BJ (cell line): ENCODE data around the gene EXD2. TPM values are rescaled to one million over a fixed set of nuclear protein-coding genes. Genes with fewer than 3 reads are reported as not detected.
A peak's percentile ranks its signal among the peaks of the same experiment; 100 is the strongest.

Source experiments
- CTCF ChIA-PET: fragments of 350-600 bp; formaldehyde crosslinking; extraction: SDS; loops from one replicate; lab custom pipeline; 2021; ENCODE audit warnings: antibody characterized with exemption, inconsistent platforms; lab: Yijun Ruan, JAX
- POLR2A ChIA-PET: fragments of 300-600 bp; sonication (Branson Sonifier 250); formaldehyde crosslinking; extraction: SDS; loops from one replicate; lab custom pipeline; 2021; ENCODE audit warnings: antibody characterized with exemption; lab: Charles Lee
- DNase-seq: peaks from one replicate; pipeline ENCODE4 v3.0.0-alpha.2; 2011; ENCODE audit warnings: low read depth
- H3K27me3 ChIP-seq: 2 replicates; pipeline ENCODE4 v1.6.0; 2011; ENCODE audit warnings: low read length; ENCODE audit not compliant: control insufficient read depth, insufficient read depth
- H3K36me3 ChIP-seq: 2 replicates; pipeline ENCODE4 v1.5.1; 2011; ENCODE audit warnings: low read length; ENCODE audit not compliant: control insufficient read depth, insufficient read depth
- H3K4me3 ChIP-seq: 2 replicates; pipeline ENCODE4 v1.5.1; 2011; ENCODE audit warnings: low read depth, mild to moderate bottlenecking, control low read depth, low read length
- polyA minus RNA-seq: library from RNA; depleted of rRNA, polyadenylated mRNA; stranded (reverse); fragments of >200 nt; gene quantifications from 2 replicates; pipeline ENCODE4 v1.2.3, GENCODE V29; 2011; rRNA and poly(A)+ RNA removed
- polyA plus RNA-seq: library from polyadenylated mRNA; depleted of rRNA; stranded (reverse); fragments of >200 nt; gene quantifications from 2 replicates; pipeline ENCODE4 v1.2.3, GENCODE V29; 2011; rRNA removed
- TF ChIP-seq, protein P1 (sequence below): IDR thresholded peaks from 2 replicates; pipeline ENCODE4 v1.5.1; 2011; ENCODE audit warnings: low read depth, mild to moderate bottlenecking, control low read depth, inconsistent platforms, low read length, moderate library complexity; ENCODE audit not compliant: insufficient read depth

EXD2 gene, protein sequence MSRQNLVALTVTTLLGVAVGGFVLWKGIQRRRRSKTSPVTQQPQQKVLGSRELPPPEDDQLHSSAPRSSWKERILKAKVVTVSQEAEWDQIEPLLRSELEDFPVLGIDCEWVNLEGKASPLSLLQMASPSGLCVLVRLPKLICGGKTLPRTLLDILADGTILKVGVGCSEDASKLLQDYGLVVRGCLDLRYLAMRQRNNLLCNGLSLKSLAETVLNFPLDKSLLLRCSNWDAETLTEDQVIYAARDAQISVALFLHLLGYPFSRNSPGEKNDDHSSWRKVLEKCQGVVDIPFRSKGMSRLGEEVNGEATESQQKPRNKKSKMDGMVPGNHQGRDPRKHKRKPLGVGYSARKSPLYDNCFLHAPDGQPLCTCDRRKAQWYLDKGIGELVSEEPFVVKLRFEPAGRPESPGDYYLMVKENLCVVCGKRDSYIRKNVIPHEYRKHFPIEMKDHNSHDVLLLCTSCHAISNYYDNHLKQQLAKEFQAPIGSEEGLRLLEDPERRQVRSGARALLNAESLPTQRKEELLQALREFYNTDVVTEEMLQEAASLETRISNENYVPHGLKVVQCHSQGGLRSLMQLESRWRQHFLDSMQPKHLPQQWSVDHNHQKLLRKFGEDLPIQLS
- 17.7 and 22.7 TPM in 2 replicates for polyA plus RNA-seq
- 9.1 and 12.1 TPM in 2 replicates for polyA minus RNA-seq

DNA sequence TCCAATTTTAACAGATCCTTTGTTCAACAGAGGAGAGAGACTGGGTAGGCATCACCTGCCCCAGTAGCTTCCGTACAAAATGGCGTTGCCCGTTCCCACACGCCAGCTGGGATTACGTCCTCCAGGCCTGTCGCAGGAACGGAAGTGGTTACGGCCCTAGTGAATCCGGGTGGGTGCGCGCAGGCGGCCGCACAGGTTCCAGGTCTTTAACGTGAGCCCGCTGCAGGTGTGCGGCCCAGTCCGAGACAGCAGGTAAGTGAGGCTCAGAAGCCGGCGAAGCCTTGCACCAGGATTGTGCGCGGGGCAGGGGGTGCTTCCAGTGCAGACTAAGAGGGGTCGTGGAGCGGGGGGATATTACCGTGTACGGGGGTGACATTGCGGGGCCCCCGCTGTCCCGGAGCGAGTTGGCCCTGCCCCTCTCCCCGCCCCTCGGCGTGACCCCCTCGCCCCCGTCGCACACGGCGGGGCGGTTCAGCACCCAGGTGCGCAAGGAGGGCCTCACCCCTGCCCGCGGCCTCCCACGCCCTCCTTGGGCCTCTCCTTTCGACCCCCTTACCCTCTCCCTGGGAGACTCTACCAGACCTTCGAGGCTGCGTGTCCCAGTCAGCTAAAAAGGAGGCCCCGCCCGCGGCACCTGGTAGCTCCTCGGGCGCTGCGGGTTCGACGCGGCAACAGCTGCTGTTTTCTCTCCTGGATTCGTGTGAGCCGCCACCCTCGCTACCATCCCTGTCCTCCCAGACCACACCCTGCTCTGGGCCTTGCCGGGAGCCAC, at the start of gene EXD2:
Gene EXD2 (plus strand): TSS at position 159 of the 772 bp plus-strand sequence. CDS start 17,973 bp downstream, outside the sequence.
- DNase-seq = no peak
- POLR2A ChIA-PET = no interaction called here
- TF ChIP-seq, protein P1, sequence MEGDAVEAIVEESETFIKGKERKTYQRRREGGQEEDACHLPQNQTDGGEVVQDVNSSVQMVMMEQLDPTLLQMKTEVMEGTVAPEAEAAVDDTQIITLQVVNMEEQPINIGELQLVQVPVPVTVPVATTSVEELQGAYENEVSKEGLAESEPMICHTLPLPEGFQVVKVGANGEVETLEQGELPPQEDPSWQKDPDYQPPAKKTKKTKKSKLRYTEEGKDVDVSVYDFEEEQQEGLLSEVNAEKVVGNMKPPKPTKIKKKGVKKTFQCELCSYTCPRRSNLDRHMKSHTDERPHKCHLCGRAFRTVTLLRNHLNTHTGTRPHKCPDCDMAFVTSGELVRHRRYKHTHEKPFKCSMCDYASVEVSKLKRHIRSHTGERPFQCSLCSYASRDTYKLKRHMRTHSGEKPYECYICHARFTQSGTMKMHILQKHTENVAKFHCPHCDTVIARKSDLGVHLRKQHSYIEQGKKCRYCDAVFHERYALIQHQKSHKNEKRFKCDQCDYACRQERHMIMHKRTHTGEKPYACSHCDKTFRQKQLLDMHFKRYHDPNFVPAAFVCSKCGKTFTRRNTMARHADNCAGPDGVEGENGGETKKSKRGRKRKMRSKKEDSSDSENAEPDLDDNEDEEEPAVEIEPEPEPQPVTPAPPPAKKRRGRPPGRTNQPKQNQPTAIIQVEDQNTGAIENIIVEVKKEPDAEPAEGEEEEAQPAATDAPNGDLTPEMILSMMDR = no peak
- peak within 1 kb of the TSS; percentile 73 for H3K4me3 ChIP-seq
- H3K36me3 ChIP-seq = no peaks in the 10 kb centered on the region
- CTCF ChIA-PET = interaction anchor here (2.0 kb wide), 1 partner anchor 62 kb away, joined by 7 read pairs; no protein-coding TSS in a partner anchor
- H3K27me3 ChIP-seq = no peaks in the 10 kb centered on the region

DNA sequence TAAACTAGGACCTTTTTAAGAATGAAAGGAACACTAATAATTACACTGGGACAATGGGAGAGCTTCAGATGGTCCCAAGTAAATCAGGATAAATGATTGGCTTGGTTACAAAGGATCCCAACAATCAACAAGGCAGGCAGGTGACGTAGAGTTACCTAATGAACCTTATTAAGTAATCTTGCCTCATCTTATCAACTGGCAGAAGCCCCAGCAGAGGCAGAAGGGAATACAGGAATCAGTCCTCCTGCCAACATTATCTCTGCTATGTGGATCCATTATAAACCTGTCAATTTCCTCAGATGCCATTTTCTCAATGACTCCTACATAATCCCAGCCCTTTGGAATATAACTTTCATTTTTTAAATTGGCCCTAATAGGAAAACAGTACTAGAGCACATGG, 49.7 kb upstream of the EXD2 start:
- H3K4me3 ChIP-seq = no peak overlapping the region
- no peak for DNase-seq
- no peaks in the 10 kb centered on the region for H3K27me3 ChIP-seq
- CTCF ChIA-PET = interaction anchor here (1.7 to 2.0 kb wide), 2 partner anchors 10 to 12 kb away, joined by 5 read pairs; no protein-coding TSS in a partner anchor
- H3K36me3 ChIP-seq = no peaks in the 10 kb centered on the region
- TF ChIP-seq, protein P1 = no peak
- POLR2A ChIA-PET = interaction anchor here (0.6 kb wide), 1 partner anchor 102 kb away, joined by 3 read pairs; no protein-coding TSS in a partner anchor

DNA sequence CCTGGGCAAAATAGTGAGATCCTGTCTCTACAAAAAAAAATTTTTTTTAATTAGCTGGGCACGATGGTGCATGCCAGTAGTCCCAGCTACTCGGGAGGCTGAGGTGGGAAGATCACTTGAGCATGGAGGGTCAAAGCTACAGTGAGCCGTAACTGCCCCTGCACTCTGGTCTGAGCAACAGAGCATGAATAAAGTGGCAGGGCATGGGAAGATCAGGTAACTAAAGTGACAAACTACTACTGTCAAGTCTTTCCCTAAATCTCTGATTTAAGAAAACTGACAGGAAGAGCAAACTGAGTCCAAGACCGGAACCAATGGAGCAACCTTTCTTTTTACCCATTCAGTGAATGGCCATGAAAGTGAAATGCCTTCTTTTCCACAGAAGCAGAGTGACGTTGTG, 49.2 kb upstream of the EXD2 start:
- Histone ChIP-seq H3K36me3 (no peaks in the 10 kb centered on the region), H3K27me3 (no peaks in the 10 kb centered on the region), H3K4me3 (no peak overlapping the region)
- POLR2A ChIA-PET = no interaction called here
- no peak for DNase-seq
- CTCF ChIA-PET = interaction anchor here (2.0 kb wide), 1 partner anchor 9 kb away, joined by 5 read pairs; no protein-coding TSS in a partner anchor
- TF ChIP-seq, protein P1 = no peak

DNA sequence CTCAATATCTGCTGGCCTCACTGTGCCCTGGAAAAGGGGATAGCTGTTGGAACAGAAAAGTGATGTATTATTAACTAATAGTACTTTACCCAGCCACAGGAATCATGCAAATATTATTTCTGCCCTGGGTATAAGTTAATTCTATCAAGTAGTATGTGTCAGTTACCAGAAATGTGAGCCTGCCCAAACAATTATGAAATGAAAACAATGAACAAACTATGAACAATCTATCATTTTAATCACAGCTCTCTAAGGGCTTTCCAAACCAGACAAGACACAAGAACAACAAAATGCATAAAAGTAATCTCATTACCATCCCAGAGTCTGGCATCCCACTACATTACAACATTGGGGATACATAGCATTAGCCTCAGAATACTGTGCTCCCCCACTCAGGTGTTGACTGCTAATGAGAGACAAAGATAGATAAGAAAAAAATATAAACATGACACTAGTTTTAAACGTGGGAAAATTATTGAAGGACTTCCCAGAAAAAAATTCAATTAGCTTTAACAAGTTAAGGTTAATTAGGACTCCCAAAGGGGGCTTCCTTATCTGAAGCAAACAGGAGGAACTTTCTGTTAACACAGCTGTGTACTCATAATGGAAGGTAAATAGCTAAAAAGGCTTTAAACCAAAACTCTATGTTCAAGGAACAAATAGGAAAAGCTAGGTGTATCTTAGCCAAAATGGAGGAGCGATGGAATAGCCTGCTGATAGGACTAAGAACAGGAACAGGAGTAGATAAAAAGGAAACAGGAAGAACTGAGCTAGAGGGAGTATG, 41.6 kb upstream of the EXD2 start:
- Histone ChIP-seq H3K36me3 (no peaks in the 10 kb centered on the region; the same call in 1 of the 2 replicates), H3K27me3 (no peaks in the 10 kb centered on the region), H3K4me3 (no peak overlapping the region)
- CTCF ChIA-PET = interaction anchor here (1.8 to 3.8 kb wide), 2 partner anchors 17 to 20 kb away, joined by 12 to 19 read pairs; no protein-coding TSS in a partner anchor
- TF ChIP-seq, protein P1 = no peak
- POLR2A ChIA-PET = no interaction called here
- DNase-seq = no peak
